GM19043 (cell line): Measurements from ENCODE around the gene SPACDR.

ENCODE experiments used
- ATAC-seq: cut with Tn5 transposase; IDR thresholded peaks from one replicate; pipeline ENCODE4 v1.9.1; 2021; ENCODE audit warnings: low read depth; ENCODE audit not compliant: unreplicated experiment

Gene SPACDR

GRCh38 chr7:100438172-100438571 is 25.9 kb downstream of the SPACDR start:
- ATAC-seq: no peak

- no peak for ATAC-seq
Measured at GRCh38 chr7:100437150-100438100, 26.6 kb downstream of the SPACDR start.

GRCh38 chr7:100435401-100436304 is 28.4 kb downstream of the SPACDR start:
- ATAC-seq: no peak

- ATAC-seq: no peak
Measured at GRCh38 chr7:100434297-100435144, 29.5 kb downstream of the SPACDR start.

- no peak for ATAC-seq
Measured at GRCh38 chr7:100433592-100434296, 30.3 kb downstream of the SPACDR start.

- no peak for ATAC-seq
Measured at GRCh38 chr7:100433276-100433591, 30.8 kb downstream of the SPACDR start.

- no peak for ATAC-seq
Measured at GRCh38 chr7:100432621-100433275, 31.3 kb downstream of the SPACDR start.

- ATAC-seq: no peak
Measured at GRCh38 chr7:100432053-100432452, 32.0 kb downstream of the SPACDR start.

- no peak for ATAC-seq
Measured at GRCh38 chr7:100431286-100431735, 32.7 kb downstream of the SPACDR start.

GRCh38 chr7:100430493-100431285 is 33.4 kb downstream of the SPACDR start:
- no peak for ATAC-seq

- ATAC-seq: peak; percentile 31
Measured at GRCh38 chr7:100429637-100430492, 34.2 kb downstream of the SPACDR start, which contains the start of gene MEPCE. TSS of gene MEPCE (plus strand) at chr7:100429831. CDS start at chr7:100430019, 188 bp downstream.

- ATAC-seq: peak; percentile 54
Measured at GRCh38 chr7:100428967-100429636, 35.0 kb downstream of the SPACDR start.

GRCh38 chr7:100428199-100428966 is 35.7 kb downstream of the SPACDR start, which contains the start of gene ZCWPW1:
TSS of gene ZCWPW1 (minus strand) at chr7:100428703. CDS start at chr7:100420649, 8,054 bp downstream.
- peak; percentile 35 for ATAC-seq

GRCh38 chr7:100427762-100428198 is 36.3 kb downstream of the SPACDR start:
- ATAC-seq: no peak

GRCh38 chr7:100426516-100426915 is 37.5 kb downstream of the SPACDR start:
- ATAC-seq: no peak

- ATAC-seq: no peak
Measured at GRCh38 chr7:100425347-100425746, 38.7 kb downstream of the SPACDR start.
